Measurements from ENCODE around the gene PSMC4. TPM values are rescaled to one million over a fixed set of nuclear protein-coding genes. Genes with fewer than 3 reads are reported as not detected.
A peak's percentile ranks its signal among the peaks of the same experiment; 100 is the strongest.

Gene PSMC4
- total and polyA plus RNA-seq, 2 donors (not counting 1 experiment from before 2014, with no cell fraction given), result 58.2 to 63.0 TPM

GRCh38 chr19:39937787-39938186 is 33.2 kb upstream of the PSMC4 start:
- Histone ChIP-seq H3K4me3 (ENCODE audit: control extremely low read depth in 1 of 5, extremely low read depth in 1 of 5, insufficient read depth in 1 of 5, low read depth in 2 of 5, low read length in 4 of 5) (no peak overlapping the region), H3K27me3 (replicated peaks in 1 of 4; ENCODE audit: control extremely low read depth in 1 of 4, control insufficient read depth in 3 of 4, insufficient read depth in 4 of 4, low read length in 3 of 4) (no peaks in the 10 kb centered on the region), H3K36me3 (replicated peaks in 1 of 2; ENCODE audit: control extremely low read depth in 1 of 2, control insufficient read depth in 1 of 2, extremely low read depth in 1 of 2, insufficient read depth in 2 of 2, low read length in 1 of 2) (no peaks in the 10 kb centered on the region), H3K4me2 (replicated peaks; ENCODE audit: low read depth, low read length, poor library complexity, severe bottlenecking) (peak overlapping the region; percentile 50), H3K9ac (ENCODE audit: low read length) (no peak overlapping the region), H4K20me1 (ENCODE audit: control insufficient read depth, insufficient read depth, low read length, poor library complexity, severe bottlenecking) (no peaks in the 10 kb centered on the region), H3K4me1 (ENCODE audit: control insufficient read depth in 2 of 2, insufficient read depth in 2 of 2, low read length in 2 of 2) (peaks cover 59 to 61% of the 10 kb centered on the region in 2 donors), H3K79me2 (ENCODE audit: control insufficient read depth, insufficient read depth, low read length) (no peaks in the 10 kb centered on the region), H2AFZ (ENCODE audit: insufficient read depth, low read depth, low read length, poor library complexity, severe bottlenecking) (peak overlapping the region; percentile 17), H3K9me3 (ENCODE audit: control extremely low read depth in 1 of 3, control insufficient read depth in 2 of 3, insufficient read depth in 1 of 3, low read length in 2 of 3) (peaks cover 4 to 10% (median 5%) of the 10 kb centered on the region in 3 donors), H3K27ac (ENCODE audit: low read length in 2 of 2) (no peak overlapping the region)
- intact Hi-C loops (cut with micrococcal nuclease), result loop anchor here (2.0 kb wide), 1 partner anchor 15 kb away; no protein-coding TSS in a partner anchor
- TF ChIP-seq EZH2 (IDR thresholded peaks at IDR 0.05; ENCODE audit: borderline replicate concordance, insufficient read depth, low read depth, low read length, poor library complexity, severe bottlenecking) (no peak), CTCF (IDR thresholded peaks at IDR 0.05) (no peak)
- peaks cover 73% of the 10 kb centered on the region for H3K4me1 Mint-ChIP-seq
- POLR2A ChIA-PET, result interaction anchor here (2.2 kb wide), 1 partner anchor 32 kb away, joined by 9 read pairs; the partner anchor contains the start of gene PSMC4
- no peak for DNase-seq
- no peak overlapping the region for H3K4me3 Mint-ChIP-seq
- H3K27me3 Mint-ChIP-seq, result no peaks in the 10 kb centered on the region
- CTCF ChIA-PET, result interaction anchor here (1.1 to 3.6 kb wide), 4 partner anchors 16 to 94 kb away, joined by 3 to 23 read pairs (median 4); partner anchors contain the start of gene PSMC4
- no peak overlapping the region for H3K27ac Mint-ChIP-seq
- ATAC-seq (ENCODE audit: low read depth), result no peak
- WGBS (ENCODE audit: insufficient coverage), result no CpG with 5 or more reads among the region's 2 CpGs
- no peaks in the 10 kb centered on the region for H3K9me3 Mint-ChIP-seq (ENCODE audit: insufficient read depth)

GRCh38 chr19:39939556-39939955 is 31.4 kb upstream of the PSMC4 start:
- Mint-ChIP-seq H3K4me1 (peaks cover 77% of the 10 kb centered on the region), H3K9me3 (ENCODE audit: insufficient read depth) (no peaks in the 10 kb centered on the region), H3K4me3 (no peak overlapping the region), H3K27ac (no peak overlapping the region), H3K27me3 (no peaks in the 10 kb centered on the region)
- DNase-seq, result no peak
- H3K79me2 ChIP-seq (ENCODE audit: control insufficient read depth, insufficient read depth, low read length), result no peaks in the 10 kb centered on the region
- H2AFZ ChIP-seq (ENCODE audit: insufficient read depth, low read depth, low read length, poor library complexity, severe bottlenecking), result no peak overlapping the region
- H3K27ac ChIP-seq (ENCODE audit: low read length in 2 of 2), result no peak overlapping the region
- TF ChIP-seq CTCF (IDR thresholded peaks at IDR 0.05), result no peak
- TF ChIP-seq EZH2 (IDR thresholded peaks at IDR 0.05; ENCODE audit: borderline replicate concordance, insufficient read depth, low read depth, low read length, poor library complexity, severe bottlenecking), result no peak
- no peak overlapping the region for H3K4me3 ChIP-seq (ENCODE audit: control extremely low read depth in 1 of 5, extremely low read depth in 1 of 5, insufficient read depth in 1 of 5, low read depth in 2 of 5, low read length in 4 of 5)
- WGBS (ENCODE audit: insufficient coverage), result 91% methylated on average over 5 of the region's 6 CpGs
- H4K20me1 ChIP-seq (ENCODE audit: control insufficient read depth, insufficient read depth, low read length, poor library complexity, severe bottlenecking), result no peaks in the 10 kb centered on the region
- H3K4me2 ChIP-seq (replicated peaks; ENCODE audit: low read depth, low read length, poor library complexity, severe bottlenecking), result no peak overlapping the region
- H3K9ac ChIP-seq (ENCODE audit: low read length), result no peak overlapping the region
- no peaks in the 10 kb centered on the region for H3K27me3 ChIP-seq (replicated peaks in 1 of 4; ENCODE audit: control extremely low read depth in 1 of 4, control insufficient read depth in 3 of 4, insufficient read depth in 4 of 4, low read length in 3 of 4)
- ChIA-PET CTCF (interaction anchor here (6.6 kb wide), 1 partner anchor 30 kb away, joined by 77 read pairs; the partner anchor contains the start of gene PSMC4), POLR2A (no interaction called here)
- no peak for ATAC-seq (ENCODE audit: low read depth)
- H3K4me1 ChIP-seq (ENCODE audit: control insufficient read depth in 2 of 2, insufficient read depth in 2 of 2, low read length in 2 of 2), result peaks cover 74 to 76% of the 10 kb centered on the region in 2 donors
- peaks cover 4 to 8% (median 5%) of the 10 kb centered on the region in 3 donors for H3K9me3 ChIP-seq (ENCODE audit: control extremely low read depth in 1 of 3, control insufficient read depth in 2 of 3, insufficient read depth in 1 of 3, low read length in 2 of 3)
- H3K36me3 ChIP-seq (replicated peaks in 1 of 2; ENCODE audit: control extremely low read depth in 1 of 2, control insufficient read depth in 1 of 2, extremely low read depth in 1 of 2, insufficient read depth in 2 of 2, low read length in 1 of 2), result no peaks in the 10 kb centered on the region
- intact Hi-C loops (cut with micrococcal nuclease), result no loop called here
